Measurements from ENCODE around the gene PRR3. TPM values are rescaled to one million over a fixed set of nuclear protein-coding genes. Genes with fewer than 3 reads are reported as not detected.
A peak's percentile ranks its signal among the peaks of the same experiment; 100 is the strongest.

PRR3 gene
- total RNA-seq, 1 donor from 2014 or later = 9.9 TPM

- Mint-ChIP-seq H3K27me3 (ENCODE audit: low read depth) (no peaks in the 10 kb centered on the region), H3K9me3 (ENCODE audit: low read depth) (no peaks in the 10 kb centered on the region), H3K4me1 (ENCODE audit: low read depth) (peaks cover 40% of the 10 kb centered on the region), H3K36me3 (ENCODE audit: low read depth) (no peaks in the 10 kb centered on the region), H3K4me3 (ENCODE audit: unreplicated experiment) (peak within 1 kb of the TSS; percentile 99), H3K27ac (ENCODE audit: unreplicated experiment) (peak within 1 kb of the TSS; percentile 100)
- no peak for TF ChIP-seq CTCF (IDR thresholded peaks at IDR 0.05)
- peak; percentile 99 for DNase-seq (ENCODE audit: low spot score)
Observed at GRCh38 chr6:30571075-30571761, 14.1 kb downstream of the PRR3 start, which contains the start of gene ABCF1. Gene ABCF1 (plus strand): TSS chr6:30571442. CDS start chr6:30571488, 46 bp downstream.

GRCh38 chr6:30571762-30572082, 14.6 kb downstream of the PRR3 start:
- Mint-ChIP-seq H3K27ac (ENCODE audit: unreplicated experiment) (peak overlapping the region; percentile 100), H3K4me1 (ENCODE audit: low read depth) (peaks cover 40% of the 10 kb centered on the region), H3K27me3 (ENCODE audit: low read depth) (no peaks in the 10 kb centered on the region), H3K36me3 (ENCODE audit: low read depth) (peaks cover 3% of the 10 kb centered on the region), H3K9me3 (ENCODE audit: low read depth) (no peaks in the 10 kb centered on the region), H3K4me3 (ENCODE audit: unreplicated experiment) (peak overlapping the region; percentile 99)
- no peak for DNase-seq (ENCODE audit: low spot score)
- TF ChIP-seq CTCF (IDR thresholded peaks at IDR 0.05) = no peak

- H3K27ac Mint-ChIP-seq (ENCODE audit: unreplicated experiment) = peak overlapping the region; percentile 100
Observed at GRCh38 chr6:30572148-30572547, 15.1 kb downstream of the PRR3 start.

GRCh38 chr6:30573113-30573512, 16.0 kb downstream of the PRR3 start:
- TF ChIP-seq CTCF (IDR thresholded peaks at IDR 0.05) = no peak
- Mint-ChIP-seq H3K4me3 (ENCODE audit: unreplicated experiment) (no peak overlapping the region), H3K27me3 (ENCODE audit: low read depth) (no peaks in the 10 kb centered on the region), H3K27ac (ENCODE audit: unreplicated experiment) (peak overlapping the region; percentile 9), H3K9me3 (ENCODE audit: low read depth) (no peaks in the 10 kb centered on the region), H3K4me1 (ENCODE audit: low read depth) (peaks cover 40% of the 10 kb centered on the region), H3K36me3 (ENCODE audit: low read depth) (peaks cover 13% of the 10 kb centered on the region)
- DNase-seq (ENCODE audit: low spot score) = no peak

More at GRCh38 chr6:30572148-30572547, 15.1 kb downstream of the PRR3 start:
- no peaks in the 10 kb centered on the region for H3K27me3 Mint-ChIP-seq (ENCODE audit: low read depth)
- peaks cover 4% of the 10 kb centered on the region for H3K36me3 Mint-ChIP-seq (ENCODE audit: low read depth)
- peaks cover 40% of the 10 kb centered on the region for H3K4me1 Mint-ChIP-seq (ENCODE audit: low read depth)
- H3K4me3 Mint-ChIP-seq (ENCODE audit: unreplicated experiment) = peak overlapping the region; percentile 99
- no peaks in the 10 kb centered on the region for H3K9me3 Mint-ChIP-seq (ENCODE audit: low read depth)
- no peak for DNase-seq (ENCODE audit: low spot score)
- no peak for TF ChIP-seq CTCF (IDR thresholded peaks at IDR 0.05)

GRCh38 chr6:30578051-30578450, 21.0 kb downstream of the PRR3 start:
- H3K4me3 Mint-ChIP-seq (ENCODE audit: unreplicated experiment) = no peak overlapping the region
- no peaks in the 10 kb centered on the region for H3K27me3 Mint-ChIP-seq (ENCODE audit: low read depth)
- H3K4me1 Mint-ChIP-seq (ENCODE audit: low read depth) = peaks cover 7% of the 10 kb centered on the region
- peaks cover 43% of the 10 kb centered on the region for H3K36me3 Mint-ChIP-seq (ENCODE audit: low read depth)
- DNase-seq (ENCODE audit: low spot score) = no peak
- no peak overlapping the region for H3K27ac Mint-ChIP-seq (ENCODE audit: unreplicated experiment)
- H3K9me3 Mint-ChIP-seq (ENCODE audit: low read depth) = no peaks in the 10 kb centered on the region
- TF ChIP-seq CTCF (IDR thresholded peaks at IDR 0.05) = no peak

Data from chondrocyte (in vitro differentiated cells).